K562 (cell line): ENCODE data around the gene XPR1. TPM values are rescaled to one million over a fixed set of nuclear protein-coding genes. Genes with fewer than 3 reads are reported as not detected.

ENCODE experiments used
- ATAC-seq: fragments of 200-7000 bp; cut with Tn5 transposase; 3 replicates; pipeline ENCODE4 v1.9.1; 2020; ENCODE audit warnings: moderate library complexity
- BruUV-seq: library from RNA; stranded (reverse); fragments of 400-500 nt; replicated peaks from 2 replicates; lab custom pipeline; 2021; lab: Mats Ljungman, UMichigan
- CTCF ChIA-PET: fragments of 300-600 bp; formaldehyde crosslinking; extraction: SDS; loops from one replicate; lab custom pipeline; 2021; ENCODE audit warnings: low intra/inter-chr PET ratio; lab: Yijun Ruan, JAX
- POLR2A ChIA-PET: fragments of 300-600, 350-650 bp; sonication (Branson Sonifier 250); formaldehyde crosslinking; extraction: SDS; loops from one replicate; lab custom pipeline; 2021; ENCODE audit warnings: antibody characterized with exemption, inconsistent platforms; lab: Yijun Ruan, JAX
- DNase-seq, 4 experiments: peaks; one replicate each; pipeline versions ENCODE4 v3.0.0 to v3.0.0-alpha.2; 2011 to 2018; ENCODE audit warnings: low spot score in 3 of 4, mixed read lengths in 3 of 4; ENCODE audit errors: extremely low read depth in 1 of 4
- FAIRE-seq: peaks from 2 replicates; lab custom pipeline; 2011; peaks lifted over from hg19 to GRCh38; lab: Jason Lieb, UNC
- H2AFZ ChIP-seq: 2 replicates; pipeline ENCODE4 v1.6.0; 2011; ENCODE audit warnings: low read depth, low read length, control low read depth, inconsistent platforms
- H3K27ac ChIP-seq: fragments of 200-600 bp; 3 replicates; pipeline ENCODE4 v1.8.0; 2011; ENCODE audit warnings: low read depth, mild to moderate bottlenecking, control low read depth, inconsistent platforms, low read length, moderate library complexity, mixed read lengths; ENCODE audit errors: extremely low read depth
- H3K27me3 ChIP-seq, 2 experiments: fragments of 300-600 bp in 1 of 2; 2 replicates in 1 of 2; 3 replicates in 1 of 2; pipeline versions ENCODE4 v1.6.0 to v1.8.0; 2011; ENCODE audit warnings: inconsistent platforms in 2 of 2, low read length in 2 of 2, mild to moderate bottlenecking in 1 of 2, mixed read lengths in 1 of 2, moderate library complexity in 1 of 2; ENCODE audit not compliant: control insufficient read depth in 2 of 2, insufficient read depth in 2 of 2
- H3K36me3 ChIP-seq: fragments of 300-600 bp; 3 replicates; pipeline ENCODE4 v1.8.0; 2011; ENCODE audit warnings: mild to moderate bottlenecking, low read length, inconsistent platforms; ENCODE audit not compliant: control insufficient read depth, insufficient read depth
- H3K4me1 ChIP-seq, 2 experiments: fragments of 200-600 bp in 1 of 2; replicated peaks in 1 of 2; 2 replicates in 1 of 2; 3 replicates in 1 of 2; pipeline versions ENCODE4 v1.5.1 to v1.8.0; 2011; ENCODE audit warnings: inconsistent platforms in 2 of 2, low read length in 2 of 2, mild to moderate bottlenecking in 1 of 2, mixed read lengths in 1 of 2, moderate library complexity in 1 of 2; ENCODE audit not compliant: control insufficient read depth in 2 of 2, insufficient read depth in 2 of 2
- H3K4me2 ChIP-seq: 2 replicates; pipeline ENCODE4 v1.6.1; 2011; ENCODE audit warnings: low read length, control low read depth, inconsistent platforms, mixed read lengths; ENCODE audit not compliant: insufficient read depth
- H3K4me3 ChIP-seq: fragments of 200-600 bp; sonication (generic), shearing (Covaris generic); 2 replicates; pipeline ENCODE4 v1.5.1; 2016; ENCODE audit warnings: control low read depth, inconsistent platforms
- H3K79me2 ChIP-seq: fragments of 200-600 bp; 3 replicates; pipeline ENCODE4 v1.8.0; 2011; ENCODE audit warnings: low read length, inconsistent platforms; ENCODE audit not compliant: control insufficient read depth, insufficient read depth
- H3K9ac ChIP-seq, 2 experiments: 2 replicates each; pipeline versions ENCODE4 v1.6.0 to v1.6.1; 2011; ENCODE audit warnings: low read depth in 2 of 2, low read length in 2 of 2, control low read depth in 1 of 2, inconsistent platforms in 1 of 2, mild to moderate bottlenecking in 1 of 2, mixed read lengths in 1 of 2; ENCODE audit not compliant: insufficient read depth in 1 of 2
- H3K9me1 ChIP-seq: one replicate; pipeline ENCODE4 v1.6.0; 2011; ENCODE audit warnings: inconsistent platforms, mild to moderate bottlenecking, low read length, moderate library complexity; ENCODE audit not compliant: control insufficient read depth, insufficient read depth
- H3K9me3 ChIP-seq: replicated peaks from 2 replicates; pipeline ENCODE4 v1.5.1; 2011; ENCODE audit warnings: low read depth, low read length, inconsistent platforms; ENCODE audit not compliant: control insufficient read depth, insufficient read depth
- H4K20me1 ChIP-seq: replicated peaks from 2 replicates; pipeline ENCODE4 v1.6.1; 2011; ENCODE audit warnings: low read length, inconsistent platforms, mixed read lengths; ENCODE audit not compliant: control insufficient read depth, insufficient read depth
- ARID2 ChIP-seq: fragments of 450-650 bp; IDR thresholded peaks from 2 replicates; pipeline ENCODE4 v1.6.1; 2017; ENCODE audit warnings: antibody characterized with exemption, mild to moderate bottlenecking
- BRD9 ChIP-seq: fragments of 450-650 bp; IDR thresholded peaks from 2 replicates; pipeline ENCODE4 v1.6.1; 2018; ENCODE audit warnings: low read depth; ENCODE audit not compliant: partially characterized antibody
- CBFA2T3 ChIP-seq: fragments of 450-650 bp; IDR thresholded peaks from 2 replicates; pipeline ENCODE4 v1.6.1; 2017
- CC2D1A ChIP-seq: fragments of 450-650 bp; IDR thresholded peaks from 2 replicates; pipeline ENCODE4 v1.6.1; 2017; ENCODE audit warnings: mild to moderate bottlenecking
- MBD1 ChIP-seq: fragments of 250-450 bp; sonication (Bioruptor Pico); IDR thresholded peaks from 2 replicates; pipeline ENCODE4 v1.8.0; 2022; ENCODE audit warnings: inconsistent platforms
- NCOR1 ChIP-seq: fragments of 450-650 bp; IDR thresholded peaks from 2 replicates; pipeline ENCODE4 v1.6.1; 2016; ENCODE audit warnings: mild to moderate bottlenecking, moderate library complexity
- POLR3G ChIP-seq: IDR thresholded peaks from 2 replicates; pipeline ENCODE4 v1.6.1; 2011; ENCODE audit not compliant: insufficient read length, insufficient replicate concordance; ENCODE audit errors: extremely low read depth
- THRA ChIP-seq: fragments of 450-650 bp; IDR thresholded peaks from 2 replicates; pipeline ENCODE4 v1.6.1; 2017; ENCODE audit warnings: mild to moderate bottlenecking, moderate library complexity
- XRCC3 ChIP-seq: fragments of 450-650 bp; IDR thresholded peaks from 2 replicates; pipeline ENCODE4 v1.6.1; 2017; ENCODE audit warnings: mild to moderate bottlenecking, moderate library complexity
- ZBTB1 ChIP-seq: sonication (generic); formaldehyde crosslinking; IDR thresholded peaks from 2 replicates; pipeline ENCODE4 v1.8.1; 2023; ENCODE audit warnings: missing genetic modification reagents, low read depth, mild to moderate bottlenecking, borderline replicate concordance
- ZBTB40 ChIP-seq, 2 experiments: fragments of 450-650 bp in 1 of 2; sonication (generic) in 1 of 2; formaldehyde crosslinking in 1 of 2; IDR thresholded peaks; 2 replicates each; pipeline versions ENCODE4 v1.7.1 to v1.9.0; 2016 to 2022; ENCODE audit warnings: inconsistent platforms in 1 of 2, mild to moderate bottlenecking in 1 of 2, missing genetic modification reagents in 1 of 2
- WGBS: fragments of 100-300 bp; shearing (Covaris generic); methylation state at CpG from one replicate; pipeline ENCODE4 v1.1.6; 2016; ENCODE audit warnings: low coverage, mixed read lengths; ENCODE audit not compliant: insufficient coverage; ENCODE audit errors: missing lambda C conversion rate; 5-methylcytosine and 5-hydroxymethylcytosine counted together
- in situ Hi-C: fragments of 300-500 bp; cut with MboI; formaldehyde crosslinking; loops from 4 replicates; pipeline ENCODE4 v1.15.0; 2018; ENCODE audit warnings: inconsistent platforms, mixed read lengths
- intact Hi-C: fragments of 100-400 bp; cut with micrococcal nuclease; formaldehyde crosslinking; loops from 2 replicates; pipeline ENCODE4 v1.14.2; 2022
- polyA plus RNA-seq, 8 experiments: library from polyadenylated mRNA; depleted of rRNA in 4 of 8; stranded (reverse) in 5 of 8; unstranded in 3 of 8; fragments of >200 nt; fragmentation: Nextera tagmentation in 2 of 8; fragmentation: Illumina TruSeq in 1 of 8; extraction: Ambion mirVana in 2 of 8; extraction: Trizol in 1 of 8; gene quantifications; 2 replicates each; pipeline versions ENCODE4 v1.2.1 to v1.2.3, GENCODE V29; 2011 to 2014; ENCODE audit warnings: inconsistent platforms in 1 of 8, missing spikeins in 1 of 8
- total RNA-seq, 7 experiments: library from RNA; depleted of rRNA in 6 of 7; stranded (reverse); fragments of >200 nt in 6 of 7; fragmentation: Illumina TruSeq in 2 of 7; extraction: Trizol in 2 of 7; gene quantifications; 2 replicates each; pipeline versions ENCODE4 v1.2.1 to v1.2.3, GENCODE V29; 2011 to 2021; ENCODE audit warnings: low replicate concordance in 1 of 7

The XPR1 gene
- total and polyA plus RNA-seq, 9 of the 15 experiments (the other 6 are each of a cell fraction or from before 2014, with no cell fraction given) = 3.0 to 66.2 (median 38.6) TPM

GRCh38 chr1:180892272-180892671 lies 260.4 kb downstream of the XPR1 start:
- Histone ChIP-seq H3K9ac (no peak overlapping the region), H3K27me3 (no peaks in the 10 kb centered on the region), H3K27ac (no peak overlapping the region), H4K20me1 (no peaks in the 10 kb centered on the region), H3K4me3 (no peak overlapping the region), H3K36me3 (peaks cover 4% of the 10 kb centered on the region; the same call in 2 of the 3 replicates), H3K79me2 (no peaks in the 10 kb centered on the region), H3K9me1 (no peaks in the 10 kb centered on the region), H3K9me3 (no peaks in the 10 kb centered on the region), H2AFZ (no peak overlapping the region), H3K4me2 (no peak overlapping the region), H3K4me1 (no peaks in the 10 kb centered on the region)
- ChIA-PET POLR2A (interaction anchor here (0.6 kb wide), 2 partner anchors 344 to 707 kb away, joined by 3 read pairs; no protein-coding TSS in a partner anchor), CTCF (no interaction called here)
- ATAC-seq (no peak), DNase-seq (no peak), FAIRE-seq (no peak)
- BruUV-seq = no TSS peak
- in situ Hi-C loops = no loop called here
- intact Hi-C loops = no loop called here
- WGBS = 77% methylated on average over 5 of the region's 5 CpGs
- no peak for TF ChIP-seq BRD9
- no peak for TF ChIP-seq POLR3G
- no peak for TF ChIP-seq CBFA2T3
- TF ChIP-seq THRA = no peak
- TF ChIP-seq ZBTB1 = no peak
- TF ChIP-seq MBD1 = no peak
- no peak for TF ChIP-seq NCOR1
- no peak for TF ChIP-seq CC2D1A
- TF ChIP-seq XRCC3 = no peak
- TF ChIP-seq ZBTB40 (IDR thresholded peaks at IDR 0.05) = no peak
- no peak for TF ChIP-seq ZBTB40 (CRISPR knock-in tag; IDR thresholded peaks at IDR 0.05)
- TF ChIP-seq ARID2 = no peak
